Measurements from ENCODE around the gene SEM1. TPM values are rescaled to one million over a fixed set of nuclear protein-coding genes. Genes with fewer than 3 reads are reported as not detected.

The SEM1 gene
- total RNA-seq (2022; extraction: Qiagen RNA extraction; ENCODE audit: low read depth), result 321 to 588 TPM (median 339 TPM) in 5 replicates

DNA sequence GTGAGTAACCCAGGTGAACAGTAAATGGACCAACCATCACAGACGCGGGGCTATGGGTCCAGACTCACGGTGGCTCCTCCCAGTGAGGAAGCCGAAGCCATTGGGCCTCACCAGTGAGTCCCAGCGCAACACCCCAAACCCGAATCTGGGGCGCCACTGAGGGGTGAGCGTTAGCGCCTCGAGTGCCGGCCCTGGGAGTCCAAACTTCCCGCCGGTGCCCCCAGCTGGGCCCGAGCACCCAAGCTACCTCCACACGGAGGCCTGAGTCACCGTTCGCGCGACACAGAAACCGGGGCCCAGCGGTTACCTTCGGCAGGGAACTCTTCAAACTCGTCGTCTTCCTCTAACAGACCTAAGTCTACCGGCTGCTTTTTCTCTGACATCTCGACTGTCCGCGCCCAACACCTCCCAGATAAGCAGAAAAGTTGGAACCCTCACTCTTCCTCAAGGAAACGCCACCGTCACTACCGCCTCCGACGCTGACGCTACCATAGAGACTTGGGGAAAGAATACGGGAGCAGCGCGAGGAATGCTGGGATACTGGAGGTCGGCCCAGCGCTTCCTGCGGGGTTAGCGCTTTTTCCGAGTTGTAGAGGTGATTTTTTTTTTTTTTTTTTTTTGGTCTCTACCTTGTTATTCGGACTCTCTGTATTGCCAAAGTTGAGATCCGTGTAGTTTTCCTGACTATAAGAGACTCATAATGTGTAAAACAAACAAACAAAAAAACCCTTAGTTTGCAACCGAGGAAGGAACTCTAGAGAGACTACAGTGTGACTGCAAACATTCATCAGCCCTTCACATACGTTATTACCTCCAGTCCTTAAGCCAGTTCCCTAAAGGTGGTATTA is at the start of gene SEM1:
TSS of gene SEM1 (minus strand) at position 466 of the 848 bp plus-strand sequence. CDS start at position 383, 83 bp downstream.

Data from A549 treated with GW870086 at 1 μM for 4 hours (cell line).